ENCODE data around the gene KDR. TPM values are rescaled to one million over a fixed set of nuclear protein-coding genes. Genes with fewer than 3 reads are reported as not detected.
A peak's percentile ranks its signal among the peaks of the same experiment; 100 is the strongest.

KDR gene
- total RNA-seq, 1 donor from 2014 or later: 19.4 TPM

- Histone ChIP-seq H3K4me1 (peaks cover 17% of the 10 kb centered on the region), H3K27me3 (no peaks in the 10 kb centered on the region), H3K27ac (peak overlapping the region; percentile 20), H3K9me3 (no peaks in the 10 kb centered on the region), H3K36me3 (no peaks in the 10 kb centered on the region), H3K4me3 (peak overlapping the region; percentile 43)
- TF ChIP-seq CTCF (IDR thresholded peaks at IDR 0.05) (no peak), POLR2AphosphoS5 (IDR thresholded peaks at IDR 0.05; ENCODE audit: insufficient read depth in 1 of 2, low read depth in 1 of 2) (no peak), POLR2A (IDR thresholded peaks at IDR 0.05) (no peak)
- DNase-seq (ENCODE audit: extremely low spot score in 2 of 2): no peak
- intact Hi-C loops (cut with DNase I): no loop called here
These were observed 896 bp downstream of the KDR start for GRCh38 chr4:55124322-55125076.

- DNase-seq (ENCODE audit: extremely low spot score in 2 of 2): no peak
- Histone ChIP-seq H3K36me3 (no peaks in the 10 kb centered on the region), H3K4me3 (peak overlapping the region in 1 of 2 donors; percentile 43), H3K9me3 (no peaks in the 10 kb centered on the region), H3K27ac (no peak overlapping the region), H3K27me3 (no peaks in the 10 kb centered on the region), H3K4me1 (peaks cover 17% of the 10 kb centered on the region)
- TF ChIP-seq CTCF (IDR thresholded peaks at IDR 0.05) (no peak), POLR2AphosphoS5 (IDR thresholded peaks at IDR 0.05; ENCODE audit: insufficient read depth in 1 of 2, low read depth in 1 of 2) (no peak), POLR2A (IDR thresholded peaks at IDR 0.05) (no peak)
- intact Hi-C loops (cut with DNase I): no loop called here
These were observed 1.6 kb downstream of the KDR start for GRCh38 chr4:55123791-55124190.

- no peak for DNase-seq (ENCODE audit: extremely low spot score in 2 of 2)
- H3K9me3 ChIP-seq: no peaks in the 10 kb centered on the region
- intact Hi-C loops (cut with DNase I): no loop called here
- peaks cover 17% of the 10 kb centered on the region for H3K4me1 ChIP-seq
- no peaks in the 10 kb centered on the region for H3K27me3 ChIP-seq
- no peak overlapping the region for H3K27ac ChIP-seq
- H3K36me3 ChIP-seq: no peaks in the 10 kb centered on the region
- H3K4me3 ChIP-seq: peak overlapping the region in 1 of 2 donors; percentile 43
- no peak for TF ChIP-seq POLR2AphosphoS5 (IDR thresholded peaks at IDR 0.05; ENCODE audit: insufficient read depth in 1 of 2, low read depth in 1 of 2)
- no peak for TF ChIP-seq POLR2A (IDR thresholded peaks at IDR 0.05)
- no peak for TF ChIP-seq CTCF (IDR thresholded peaks at IDR 0.05)
These were observed 3.2 kb downstream of the KDR start for GRCh38 chr4:55122235-55122634.

- H3K36me3 ChIP-seq: no peaks in the 10 kb centered on the region
- intact Hi-C loops (cut with DNase I): no loop called here
- H3K27ac ChIP-seq: no peak overlapping the region
- no peak for TF ChIP-seq CTCF (IDR thresholded peaks at IDR 0.05)
- peak in 1 of 2 donors; percentile 64 for TF ChIP-seq POLR2AphosphoS5 (IDR thresholded peaks at IDR 0.05; ENCODE audit: insufficient read depth in 1 of 2, low read depth in 1 of 2)
- H3K4me1 ChIP-seq: peaks cover 16% of the 10 kb centered on the region
- H3K9me3 ChIP-seq: no peaks in the 10 kb centered on the region
- no peaks in the 10 kb centered on the region for H3K27me3 ChIP-seq
- no peak overlapping the region for H3K4me3 ChIP-seq
- DNase-seq (ENCODE audit: extremely low spot score in 2 of 2): no peak
These were observed 4.1 kb downstream of the KDR start for GRCh38 chr4:55121246-55121645.

GRCh38 chr4:55118397-55118796 lies 7.0 kb downstream of the KDR start:
- no peak for TF ChIP-seq POLR2A (IDR thresholded peaks at IDR 0.05)
- TF ChIP-seq POLR2AphosphoS5 (IDR thresholded peaks at IDR 0.05; ENCODE audit: insufficient read depth in 1 of 2, low read depth in 1 of 2): peak in 1 of 2 donors; percentile 13
- H3K4me1 ChIP-seq: no peaks in the 10 kb centered on the region
- H3K27me3 ChIP-seq: no peaks in the 10 kb centered on the region
- intact Hi-C loops (cut with DNase I): no loop called here
- no peaks in the 10 kb centered on the region for H3K36me3 ChIP-seq
- H3K9me3 ChIP-seq: no peaks in the 10 kb centered on the region
- DNase-seq (ENCODE audit: extremely low spot score in 2 of 2): no peak
- no peak overlapping the region for H3K27ac ChIP-seq
- H3K4me3 ChIP-seq: no peak overlapping the region
